Neural cell (in vitro differentiated cells): ENCODE results near the gene CLNK.

Experiments used
- EP300 ChIP-seq: fragments of 450-650 bp; conservative IDR thresholded peaks from 2 replicates; pipeline ENCODE4 v1.6.1; 2014; ENCODE audit warnings: antibody characterized with exemption, mild to moderate bottlenecking, moderate library complexity; ENCODE audit not compliant: poor library complexity, severe bottlenecking
- POLR2AphosphoS5 ChIP-seq: IDR thresholded peaks from 2 replicates; pipeline ENCODE4 v1.6.1; 2012
- TF ChIP-seq, protein P1 (sequence below): fragments of 450-650 bp; IDR thresholded peaks from 2 replicates; pipeline ENCODE4 v1.5.1; 2014; ENCODE audit warnings: antibody characterized with exemption, mild to moderate bottlenecking, moderate library complexity; ENCODE audit not compliant: poor library complexity, severe bottlenecking

DNA sequence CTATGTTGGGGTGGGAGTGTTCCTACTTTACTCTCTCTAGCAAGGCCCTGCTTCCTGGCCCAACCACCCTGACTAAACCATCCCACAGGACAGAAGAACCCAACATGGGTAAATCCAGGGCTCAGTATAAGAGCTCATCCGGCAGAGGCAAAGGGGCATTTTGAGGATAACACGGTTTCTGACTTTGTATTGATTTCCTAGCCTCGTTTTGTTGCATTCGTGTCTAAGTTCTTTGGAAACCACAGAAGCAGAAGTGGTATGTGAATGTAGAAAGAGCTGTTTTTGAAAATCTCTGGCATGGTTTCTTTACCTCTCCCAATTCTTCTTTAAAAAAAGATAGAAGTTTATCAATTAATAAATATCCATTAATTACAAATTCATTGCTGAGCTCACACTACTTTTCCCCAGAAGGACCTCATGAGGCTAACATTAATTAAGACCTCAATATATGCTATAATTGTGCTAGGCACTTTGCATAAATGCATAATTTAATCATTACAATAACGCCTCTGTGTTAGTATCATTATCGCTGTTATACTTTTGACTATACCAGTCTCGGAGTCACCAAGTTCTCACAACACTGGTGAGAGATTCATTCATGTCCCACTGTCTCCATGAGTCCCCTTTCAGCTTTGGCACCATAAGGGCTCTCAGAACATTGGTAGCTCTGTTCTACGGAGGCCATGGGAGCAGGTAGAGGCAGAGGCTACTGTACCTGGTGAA is 5.8 kb upstream of the CLNK start:
- TF ChIP-seq, protein P1, sequence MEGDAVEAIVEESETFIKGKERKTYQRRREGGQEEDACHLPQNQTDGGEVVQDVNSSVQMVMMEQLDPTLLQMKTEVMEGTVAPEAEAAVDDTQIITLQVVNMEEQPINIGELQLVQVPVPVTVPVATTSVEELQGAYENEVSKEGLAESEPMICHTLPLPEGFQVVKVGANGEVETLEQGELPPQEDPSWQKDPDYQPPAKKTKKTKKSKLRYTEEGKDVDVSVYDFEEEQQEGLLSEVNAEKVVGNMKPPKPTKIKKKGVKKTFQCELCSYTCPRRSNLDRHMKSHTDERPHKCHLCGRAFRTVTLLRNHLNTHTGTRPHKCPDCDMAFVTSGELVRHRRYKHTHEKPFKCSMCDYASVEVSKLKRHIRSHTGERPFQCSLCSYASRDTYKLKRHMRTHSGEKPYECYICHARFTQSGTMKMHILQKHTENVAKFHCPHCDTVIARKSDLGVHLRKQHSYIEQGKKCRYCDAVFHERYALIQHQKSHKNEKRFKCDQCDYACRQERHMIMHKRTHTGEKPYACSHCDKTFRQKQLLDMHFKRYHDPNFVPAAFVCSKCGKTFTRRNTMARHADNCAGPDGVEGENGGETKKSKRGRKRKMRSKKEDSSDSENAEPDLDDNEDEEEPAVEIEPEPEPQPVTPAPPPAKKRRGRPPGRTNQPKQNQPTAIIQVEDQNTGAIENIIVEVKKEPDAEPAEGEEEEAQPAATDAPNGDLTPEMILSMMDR = no peak
- TF ChIP-seq POLR2AphosphoS5 = no peak
- no peak for TF ChIP-seq EP300
